Ovary (tissue), 9 donors: Measurements from ENCODE around the gene EXOSC3. TPM values are rescaled to one million over a fixed set of nuclear protein-coding genes. Genes with fewer than 3 reads are reported as not detected.
A peak's percentile ranks its signal among the peaks of the same experiment; 100 is the strongest.

Experiments used
- DNase-seq, 5 donors: peaks; one replicate each; pipeline ENCODE4 v3.0.0-alpha.2; 2019 to 2020
- H3K27ac ChIP-seq, 2 donors: fragments of 200-600 bp; one replicate each; pipeline versions ENCODE4 v1.5.1 to v1.8.0; 2019 to 2022
- H3K27me3 ChIP-seq: fragments of 200-600 bp; one replicate; pipeline ENCODE4 v1.8.0; 2022
- H3K36me3 ChIP-seq: fragments of 200-600 bp; sonication (generic); one replicate; pipeline ENCODE4 v1.5.1; 2019
- H3K4me1 ChIP-seq: one replicate; pipeline ENCODE4 v1.8.1; 2013; ENCODE audit warnings: mild to moderate bottlenecking, moderate library complexity; ENCODE audit not compliant: insufficient read depth
- H3K4me3 ChIP-seq: fragments of 200-600 bp; sonication (generic); one replicate; pipeline ENCODE4 v1.5.1; 2017
- H3K9me3 ChIP-seq, 2 donors: fragments of 200-600 bp in 1 of 2; sonication (generic) in 1 of 2; one replicate each; pipeline versions ENCODE4 v1.5.1 to v1.8.1; 2013 to 2019; ENCODE audit warnings: mild to moderate bottlenecking in 1 of 2, moderate library complexity in 1 of 2
- CTCF ChIP-seq, 3 donors: fragments of 450-650 bp in 2 of 3; fragments of 200-600 bp in 1 of 3; IDR thresholded peaks; one replicate each; pipeline versions ENCODE4 v1.5.1 to v1.8.0; 2016 to 2022; ENCODE audit warnings: antibody characterized with exemption in 3 of 3, mild to moderate bottlenecking in 1 of 3
- EP300 ChIP-seq: sonication (generic); formaldehyde crosslinking; IDR thresholded peaks from one replicate; pipeline ENCODE4 v1.6.1; 2017; ENCODE audit warnings: antibody characterized with exemption
- POLR2A ChIP-seq: fragments of 450-650 bp; IDR thresholded peaks from one replicate; pipeline ENCODE4 v1.6.1; 2017; ENCODE audit warnings: antibody characterized with exemption, mild to moderate bottlenecking, moderate library complexity
- WGBS, 3 donors: extraction: QIAGEN DNeasy Blood & Tissue Kit in 1 of 3; methylation state at CpG; one replicate each; pipeline versions ENCODE4 v1.1.5 to v1.1.7; 2013 to 2017; 5-methylcytosine and 5-hydroxymethylcytosine counted together
- intact Hi-C, 4 donors: fragments of 100-400 bp; cut with DNase I; formaldehyde crosslinking; loops; one replicate each; pipeline versions ENCODE4 v1.11.0 to v1.15.1; 2022 to 2023
- polyA plus RNA-seq, 2 donors: library from polyadenylated mRNA; stranded (reverse); fragments of 200-250 nt in 1 of 2; fragments of 350-450 nt in 1 of 2; fragmentation: Illumina TruSeq in 1 of 2; extraction: RNeasy Lipid Tissue Mini Kit (QIAGEN cat#74804) in 1 of 2; gene quantifications; one replicate each; pipeline ENCODE4 v1.2.3, GENCODE V29; 2013 to 2014
- total RNA-seq, 7 donors: library from RNA; depleted of rRNA in 2 of 7; stranded (reverse); fragments of >200 nt in 2 of 7; fragmentation: NEBNext Ultra II Directional in 3 of 7; extraction: Animal tissue kit (Norgen Biotek cat#: 25700) in 3 of 7; gene quantifications; one replicate each; pipeline versions ENCODE4 v1.1.0 to v1.2.4, GENCODE V29; 2016 to 2023
- donor health status: DM: no; HTN: no; CAD: no; lungs with moderate emphysema.
- donor health status: DM: no; HTN: no; CAD: no.
- donor health status: Bipolar disorder and iron deficiency.
- donor health status: DM: yes; HTN: yes; CAD: no.
- donor health status: DM: no; HTN: no; CAD: no.
- donor health status: DM: yes; HTN: yes; CAD: no.

Gene EXOSC3
- total and polyA plus RNA-seq, 9 donors, result 21.1 to 40.0 (median 34.5) TPM

GRCh38 chr9:37801959-37802711, 17.3 kb upstream of the EXOSC3 start:
- no peak for DNase-seq
- Histone ChIP-seq H3K27ac (no peak overlapping the region), H3K4me3 (peak overlapping the region; percentile 99), H3K9me3 (no peaks in the 10 kb centered on the region), H3K36me3 (no peaks in the 10 kb centered on the region), H3K4me1 (peaks cover 19% of the 10 kb centered on the region), H3K27me3 (no peaks in the 10 kb centered on the region)
- intact Hi-C loops, result no loop called here
- TF ChIP-seq EP300 (no peak), CTCF (IDR thresholded peaks at IDR 0.05) (no peak)
- WGBS, 3 donors, result 41 to 54% (median 42%) methylated on average over 10 of the region's 10 CpGs

GRCh38 chr9:37801287-37801850, 16.5 kb upstream of the EXOSC3 start:
- Histone ChIP-seq H3K27ac (peak overlapping the region; percentile 25 to 50), H3K9me3 (no peaks in the 10 kb centered on the region), H3K4me1 (peaks cover 19% of the 10 kb centered on the region), H3K4me3 (peak overlapping the region; percentile 99), H3K27me3 (no peaks in the 10 kb centered on the region), H3K36me3 (no peaks in the 10 kb centered on the region)
- WGBS, 3 donors, result 0 to 1% (median 0%) methylated on average over 44 to 45 of the region's 45 CpGs
- intact Hi-C loops, result no loop called here
- DNase-seq, result peak in 2 of 5 donors; percentile 41 to 53
- TF ChIP-seq POLR2A (no peak), EP300 (no peak), CTCF (IDR thresholded peaks at IDR 0.05) (no peak)

- intact Hi-C loops, result no loop called here
- TF ChIP-seq CTCF (IDR thresholded peaks at IDR 0.05) (no peak), POLR2A (peak; percentile 72), EP300 (no peak)
- WGBS, 3 donors, result 0 to 1% (median 0%) methylated on average over 54 to 72 of the region's 72 CpGs
- Histone ChIP-seq H3K27ac (peak within 1 kb of the TSS; percentile 25 to 50), H3K9me3 (no peaks in the 10 kb centered on the region), H3K36me3 (no peaks in the 10 kb centered on the region), H3K4me1 (peaks cover 19% of the 10 kb centered on the region), H3K4me3 (peak within 1 kb of the TSS; percentile 99), H3K27me3 (no peaks in the 10 kb centered on the region)
- DNase-seq, result peak; percentile 75 to 92 (median 84)
Measured at GRCh38 chr9:37800631-37801286, 15.9 kb upstream of the EXOSC3 start, which contains the start of gene DCAF10. Gene DCAF10, plus strand, starts transcription at chr9:37800797. Its CDS starts 70 bp downstream, at chr9:37800867.

- intact Hi-C loops, result no loop called here
- WGBS, 3 donors, result 44 to 84% (median 75%) methylated on average over 1 of the region's 1 CpG
Measured at GRCh38 chr9:37798677-37799076, 13.8 kb upstream of the EXOSC3 start.

More at GRCh38 chr9:37798677-37799076, 13.8 kb upstream of the EXOSC3 start:
- H3K27me3 ChIP-seq, result no peaks in the 10 kb centered on the region
- no peaks in the 10 kb centered on the region for H3K9me3 ChIP-seq
- TF ChIP-seq CTCF (IDR thresholded peaks at IDR 0.05), result no peak
- no peak for TF ChIP-seq EP300
- no peak for TF ChIP-seq POLR2A
- no peak overlapping the region for H3K27ac ChIP-seq
- DNase-seq, result no peak
- peaks cover 19% of the 10 kb centered on the region for H3K4me1 ChIP-seq
- no peaks in the 10 kb centered on the region for H3K36me3 ChIP-seq
- no peak overlapping the region for H3K4me3 ChIP-seq
